Glomerular endothelial cell (primary cell): Measurements from ENCODE around the gene KCNA5. TPM values are rescaled to one million over a fixed set of nuclear protein-coding genes. Genes with fewer than 3 reads are reported as not detected.

Experiments
- DNase-seq: peaks from one replicate; pipeline ENCODE4 v3.0.0-alpha.2; 2011; ENCODE audit warnings: low read depth, low spot score; ENCODE audit errors: extremely low read depth
- total RNA-seq: library from RNA; depleted of rRNA; stranded (reverse); fragments of >200 nt; gene quantifications from 2 replicates; pipeline ENCODE4 v1.2.3, GENCODE V29; 2015

Gene KCNA5
- total RNA-seq, 1 donor from 2014 or later = not detected

DNA sequence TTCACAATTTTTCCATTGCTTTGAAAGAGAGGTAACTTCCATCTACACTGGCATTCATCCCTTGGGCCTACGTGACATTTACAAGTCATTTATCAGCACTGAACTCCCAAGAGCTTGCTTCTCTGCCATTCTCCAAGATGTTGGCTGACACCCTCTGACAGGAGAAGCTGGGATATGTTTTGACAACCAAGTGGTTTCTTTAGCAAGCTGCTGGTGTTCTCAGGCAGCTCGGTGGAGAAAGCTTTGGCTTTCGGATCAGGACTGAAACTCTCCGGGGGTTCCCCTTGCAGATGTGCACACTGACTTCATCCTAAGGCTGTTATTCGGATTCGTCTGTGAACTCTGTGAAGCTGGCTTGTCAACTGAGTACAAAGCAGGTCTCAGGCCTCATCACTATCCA, 15.7 kb downstream of the KCNA5 start:
- DNase-seq = no peak

DNA sequence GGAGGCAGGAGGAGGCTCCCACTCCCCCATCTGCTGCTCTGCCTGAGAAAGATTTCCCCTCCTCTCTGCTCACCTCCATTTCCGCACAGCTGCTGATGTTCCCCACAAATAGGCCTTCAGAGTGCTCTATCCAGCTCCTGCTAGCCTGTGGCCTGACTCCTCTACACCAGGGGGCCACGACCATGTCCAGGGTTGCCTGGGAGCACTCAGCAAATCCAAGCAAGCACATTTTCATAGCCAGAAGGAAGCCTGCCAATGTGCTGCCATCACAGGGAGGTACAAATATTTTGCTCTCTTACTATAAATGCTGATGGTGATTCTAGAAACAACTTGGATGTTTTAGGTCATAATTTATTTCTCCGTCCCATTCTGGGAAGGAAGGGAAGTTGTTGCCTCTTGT, 17.3 kb downstream of the KCNA5 start:
- DNase-seq = no peak

GRCh38 chr12:5063149-5063548, 19.5 kb downstream of the KCNA5 start:
- DNase-seq = no peak

DNA sequence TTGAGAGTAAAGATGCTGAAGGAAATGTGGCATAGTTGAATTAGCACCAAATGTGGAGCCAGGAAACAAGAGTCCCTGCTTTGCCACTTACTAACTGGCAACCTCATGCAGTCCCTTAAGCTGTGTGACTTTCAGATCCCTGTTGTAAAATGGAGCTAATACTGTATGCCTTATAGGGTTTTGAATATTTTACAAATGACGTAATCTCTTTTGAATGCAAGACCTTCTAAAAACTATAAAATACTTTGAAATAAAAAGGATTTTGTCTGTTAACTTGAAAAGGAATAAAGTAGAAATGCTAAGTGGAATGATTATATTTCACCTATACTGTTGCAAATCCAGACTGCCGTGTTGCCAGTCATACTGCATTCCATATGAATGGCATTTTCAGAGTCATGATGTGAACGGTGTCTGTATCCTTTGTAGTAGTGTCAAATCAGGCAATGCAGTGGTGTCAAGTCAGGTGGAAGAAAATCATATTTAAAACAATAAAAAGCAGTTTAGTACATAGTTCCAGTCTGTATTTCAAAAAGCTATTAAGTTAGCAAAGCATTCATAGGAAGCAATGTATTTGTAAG, 21.3 kb downstream of the KCNA5 start:
- DNase-seq = no peak

DNA sequence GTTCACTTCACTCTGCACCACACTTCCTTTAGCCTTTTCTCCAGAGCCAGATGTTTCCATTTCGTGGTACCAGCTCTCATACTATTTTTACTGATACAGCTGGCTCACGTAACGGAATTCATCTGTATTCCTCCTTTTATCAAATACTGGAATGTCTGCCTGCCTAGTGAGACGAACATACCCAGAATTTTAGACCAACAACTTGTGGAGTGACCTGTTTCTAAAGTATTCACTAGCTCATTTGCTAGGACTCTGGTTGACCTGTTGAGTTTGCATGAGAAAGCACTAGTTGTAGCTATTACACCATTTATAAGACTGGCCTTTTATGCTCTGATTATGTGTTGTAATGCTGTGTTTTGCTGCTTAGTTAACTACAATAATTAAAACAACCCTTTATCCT, 22.6 kb downstream of the KCNA5 start:
- no peak for DNase-seq

- DNase-seq = no peak
These were observed 24.4 kb downstream of the KCNA5 start for GRCh38 chr12:5068126-5068525.

DNA sequence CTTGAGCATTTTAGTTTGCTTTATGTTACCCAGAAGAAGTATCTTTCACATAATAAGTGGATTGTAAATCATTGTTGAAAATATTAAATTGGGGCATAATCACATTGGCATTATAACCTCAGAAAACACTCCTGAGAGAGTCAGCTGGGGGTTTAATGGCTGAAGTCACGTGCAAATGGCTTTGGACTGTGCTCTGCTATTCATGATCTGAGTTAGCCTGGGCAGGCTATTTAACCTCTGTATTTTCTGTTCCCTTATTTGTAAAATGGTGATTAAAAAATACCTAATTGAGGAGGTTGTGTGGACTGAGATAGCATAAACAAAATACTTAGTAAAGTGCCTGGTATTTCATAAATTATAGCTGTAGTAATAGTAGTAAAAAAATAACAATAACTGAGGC, 24.9 kb downstream of the KCNA5 start:
- no peak for DNase-seq

DNA sequence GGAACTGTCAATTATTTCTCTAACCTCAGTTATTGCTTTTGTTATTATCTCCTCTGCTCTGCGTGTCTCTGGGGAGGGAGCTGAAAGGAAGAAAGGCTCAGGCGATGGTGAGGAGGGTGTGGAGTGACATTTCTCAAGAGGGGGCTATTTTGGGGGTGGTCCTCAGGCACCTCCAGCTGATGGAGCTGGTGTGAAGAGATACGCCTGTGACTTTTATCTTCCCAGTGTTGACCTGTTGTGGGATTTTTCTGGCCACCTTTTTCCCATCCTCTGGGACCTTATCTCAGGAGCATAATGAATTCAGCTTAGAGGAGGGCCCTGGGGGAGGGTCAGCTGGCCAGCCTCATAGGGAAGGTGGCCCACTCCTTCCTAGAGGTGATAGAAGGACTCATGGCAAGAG, 26.4 kb downstream of the KCNA5 start:
- no peak for DNase-seq

DNA sequence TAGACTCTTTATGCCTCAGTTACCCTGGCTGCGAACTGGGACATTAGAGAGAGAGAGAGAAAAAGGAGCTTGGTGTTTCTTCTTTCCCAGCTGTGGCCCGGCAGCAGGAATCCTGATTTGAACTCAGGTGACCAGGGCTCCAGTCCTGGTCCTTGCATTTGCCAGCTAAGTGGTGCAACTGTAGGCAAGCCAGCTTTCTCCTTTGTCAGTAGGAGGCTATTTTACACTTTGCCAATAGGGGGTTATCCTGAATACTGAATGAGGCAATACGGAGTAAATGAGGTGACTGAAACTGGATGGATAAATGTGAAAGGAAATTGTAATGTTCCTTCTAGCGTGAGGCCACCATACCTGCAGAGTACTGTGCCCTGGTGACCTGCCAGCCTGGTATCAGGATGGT, 27.8 kb downstream of the KCNA5 start:
- DNase-seq = no peak

GRCh38 chr12:5072311-5072710, 28.6 kb downstream of the KCNA5 start:
- no peak for DNase-seq

GRCh38 chr12:5073054-5073453, 29.4 kb downstream of the KCNA5 start:
- no peak for DNase-seq

DNA sequence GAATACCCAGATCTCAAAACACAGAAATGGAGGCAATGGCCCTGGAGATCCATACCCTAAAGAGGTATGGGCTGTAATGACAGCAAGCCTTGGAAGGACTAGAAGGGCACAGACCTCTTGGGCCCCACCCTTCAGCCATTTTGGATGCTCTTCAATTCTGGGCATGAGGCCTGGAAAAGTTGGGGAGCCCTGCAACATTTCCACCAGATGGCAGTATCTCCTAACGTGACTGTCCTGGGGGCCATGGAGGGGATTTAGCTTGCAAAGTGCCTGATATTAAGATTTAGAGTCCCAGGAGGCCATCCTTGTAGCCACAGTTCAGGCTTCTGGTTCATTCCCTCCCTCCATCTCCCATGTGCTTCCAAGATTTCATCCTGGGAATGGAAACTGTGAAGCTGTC, 30.2 kb downstream of the KCNA5 start:
- DNase-seq = no peak

DNA sequence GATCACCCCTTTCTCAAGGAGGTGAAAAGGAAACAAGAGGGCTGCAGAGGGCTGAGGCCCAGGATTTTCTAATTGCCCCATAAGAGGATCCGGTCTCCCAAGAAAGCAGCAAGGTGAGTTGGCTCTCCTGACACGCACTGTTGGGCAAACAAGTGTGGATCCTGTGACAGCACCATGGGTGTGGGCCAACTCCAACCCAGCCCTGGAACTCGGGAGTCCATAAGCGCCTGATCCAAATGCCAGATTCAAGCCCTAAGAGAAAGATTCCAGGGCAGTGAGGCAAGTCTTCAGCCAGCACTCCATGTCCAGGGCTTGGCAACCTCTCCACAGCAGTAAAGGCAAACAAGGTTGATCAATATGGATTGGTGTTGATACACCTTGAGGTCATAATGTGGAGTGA, 33.1 kb downstream of the KCNA5 start:
- DNase-seq = no peak

- DNase-seq = no peak
These were observed 34.7 kb downstream of the KCNA5 start for GRCh38 chr12:5078423-5078822.

- no peak for DNase-seq
These were observed 37.3 kb downstream of the KCNA5 start for GRCh38 chr12:5081016-5081415.

- peak; percentile 25 for DNase-seq
These were observed 40.5 kb downstream of the KCNA5 start for GRCh38 chr12:5083955-5084849.

GRCh38 chr12:5085896-5086295, 42.2 kb downstream of the KCNA5 start:
- no peak for DNase-seq

GRCh38 chr12:5087831-5088554, 44.3 kb downstream of the KCNA5 start:
- no peak for DNase-seq

DNA sequence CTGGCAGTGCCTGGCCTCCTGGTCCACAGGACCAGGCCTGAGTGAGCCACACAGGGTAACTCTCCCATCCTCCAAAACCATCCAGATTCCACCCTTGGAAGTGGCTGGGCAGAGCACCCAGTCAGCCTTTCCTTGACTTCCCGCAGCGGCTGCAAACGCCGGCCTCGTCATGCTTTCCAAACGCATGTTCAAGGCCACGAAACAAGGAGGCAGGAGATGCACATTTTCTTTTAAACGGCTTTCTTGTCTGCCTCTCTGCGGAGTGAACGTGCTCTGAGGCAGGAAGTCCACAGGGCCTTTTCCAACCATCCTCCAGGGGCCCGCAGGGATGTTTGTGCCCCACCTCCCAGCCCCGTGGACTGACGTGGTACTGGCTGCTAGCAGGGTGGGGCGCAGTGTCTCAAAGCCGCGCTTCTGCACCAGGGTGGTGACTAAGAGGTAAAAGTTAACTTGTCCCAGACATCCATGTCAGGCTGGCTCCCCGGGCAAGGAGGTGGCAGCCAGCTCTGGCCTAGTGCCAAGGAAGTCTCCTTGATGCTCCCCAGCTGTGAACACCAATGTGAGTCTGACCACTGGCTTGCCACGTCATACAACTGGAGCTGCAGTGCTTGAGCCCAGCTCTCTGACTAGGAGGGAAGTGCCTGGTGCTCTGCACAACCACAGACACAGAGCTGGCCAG, 45.0 kb downstream of the KCNA5 start:
- DNase-seq = no peak

- DNase-seq = no peak
These were observed 50.9 kb downstream of the KCNA5 start for GRCh38 chr12:5094551-5094950.

DNA sequence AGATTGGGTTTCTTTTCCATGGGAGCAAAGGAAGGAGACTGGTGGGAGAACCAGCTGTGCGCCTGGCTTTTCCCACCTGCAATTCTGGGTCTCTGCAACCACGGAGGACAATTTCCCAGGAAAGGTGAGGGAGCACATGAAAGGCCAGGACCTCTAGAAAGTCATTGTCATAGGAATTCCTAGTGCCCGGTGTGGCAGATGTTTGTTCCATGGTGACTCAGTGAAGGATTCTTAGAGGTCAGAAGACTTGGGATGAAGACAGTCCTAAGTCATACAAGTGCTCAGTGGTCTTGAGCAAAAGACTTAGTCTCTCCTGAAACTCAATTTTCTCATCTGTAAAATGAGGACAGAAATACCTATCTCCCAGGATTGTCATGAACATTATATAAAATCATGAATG, 51.3 kb downstream of the KCNA5 start:
- DNase-seq = no peak
